CD8-positive, alpha-beta memory T cell (primary cell): ENCODE results near the gene GABRR3. TPM values are rescaled to one million over a fixed set of nuclear protein-coding genes. Genes with fewer than 3 reads are reported as not detected.

Source experiments
- CTCF ChIA-PET: fragments of 350-600 bp; sonication (Branson Sonifier 250); formaldehyde crosslinking; loops from one replicate; lab custom pipeline; 2021; ENCODE audit warnings: antibody characterized with exemption; lab: Charles Lee
- POLR2A ChIA-PET: fragments of 350-600 bp; sonication (Branson Sonifier 250); formaldehyde crosslinking; loops from one replicate; lab custom pipeline; 2021; ENCODE audit warnings: antibody characterized with exemption; lab: Charles Lee
- DNase-seq, 5 donors: peaks; one replicate each; pipeline versions ENCODE4 v3.0.0 to v3.0.0-alpha.2; 2020 to 2022; ENCODE audit warnings: mixed read lengths in 1 of 5
- H3K27ac ChIP-seq: one replicate; pipeline ENCODE4 v1.7.0; 2013; ENCODE audit warnings: low read depth, mild to moderate bottlenecking, low read length, moderate library complexity
- H3K27me3 ChIP-seq: 2 replicates; pipeline ENCODE4 v1.7.0; 2013; ENCODE audit warnings: low read length, mild to moderate bottlenecking; ENCODE audit not compliant: insufficient read depth, poor library complexity, severe bottlenecking
- H3K36me3 ChIP-seq: 2 replicates; pipeline ENCODE4 v1.7.0; 2013; ENCODE audit warnings: mild to moderate bottlenecking, low read length, moderate library complexity; ENCODE audit not compliant: insufficient read depth
- H3K4me1 ChIP-seq: 2 replicates; pipeline ENCODE4 v1.7.0; 2013; ENCODE audit warnings: mild to moderate bottlenecking, low read length, moderate library complexity; ENCODE audit not compliant: insufficient read depth
- H3K4me3 ChIP-seq: 2 replicates; pipeline ENCODE4 v1.7.0; 2013; ENCODE audit warnings: mild to moderate bottlenecking, low read length
- H3K9me3 ChIP-seq: 2 replicates; pipeline ENCODE4 v1.7.0; 2013; ENCODE audit warnings: mild to moderate bottlenecking, low read length
- H3K27ac Mint-ChIP-seq, 8 donors: one replicate each; pipeline ENCODE4 v1.8.0; 2020 to 2021; ENCODE audit warnings: mixed read lengths in 8 of 8, mild to moderate bottlenecking in 6 of 8, inconsistent platforms in 3 of 8, moderate library complexity in 3 of 8
- H3K27me3 Mint-ChIP-seq, 2 donors: one replicate each; pipeline ENCODE4 v1.8.0; 2020 to 2021; ENCODE audit warnings: mixed read lengths in 2 of 2, mild to moderate bottlenecking in 1 of 2, moderate library complexity in 1 of 2
- H3K36me3 Mint-ChIP-seq, 3 donors: one replicate each; pipeline ENCODE4 v1.8.0; 2020 to 2021; ENCODE audit warnings: mixed read lengths in 3 of 3, inconsistent platforms in 1 of 3, mild to moderate bottlenecking in 1 of 3
- H3K4me1 Mint-ChIP-seq, 3 donors: one replicate each; pipeline ENCODE4 v1.8.0; 2020 to 2021; ENCODE audit warnings: mixed read lengths in 3 of 3, inconsistent platforms in 1 of 3, mild to moderate bottlenecking in 1 of 3
- H3K4me3 Mint-ChIP-seq, 7 donors: one replicate each; pipeline ENCODE4 v1.8.0; 2020 to 2021; ENCODE audit warnings: mixed read lengths in 7 of 7, mild to moderate bottlenecking in 6 of 7, moderate library complexity in 4 of 7, inconsistent platforms in 2 of 7
- H3K9me3 Mint-ChIP-seq, 5 donors: one replicate each; pipeline ENCODE4 v1.8.0; 2020 to 2022; ENCODE audit warnings: mixed read lengths in 5 of 5, mild to moderate bottlenecking in 3 of 5, moderate library complexity in 2 of 5, inconsistent platforms in 1 of 5
- polyA plus RNA-seq: library from polyadenylated mRNA; unstranded; fragments of 300-500 nt; fragmentation: Illumina TruSeq; gene quantifications from one replicate; pipeline ENCODE4 v1.2.3, GENCODE V29; 2021
- total RNA-seq, 2 experiments: library from RNA; stranded (reverse); gene quantifications; one replicate each; pipeline ENCODE4 v1.2.3, GENCODE V29; 2021

The GABRR3 gene
- total and polyA plus RNA-seq, 3 experiments from 2014 or later, result not detected

DNA sequence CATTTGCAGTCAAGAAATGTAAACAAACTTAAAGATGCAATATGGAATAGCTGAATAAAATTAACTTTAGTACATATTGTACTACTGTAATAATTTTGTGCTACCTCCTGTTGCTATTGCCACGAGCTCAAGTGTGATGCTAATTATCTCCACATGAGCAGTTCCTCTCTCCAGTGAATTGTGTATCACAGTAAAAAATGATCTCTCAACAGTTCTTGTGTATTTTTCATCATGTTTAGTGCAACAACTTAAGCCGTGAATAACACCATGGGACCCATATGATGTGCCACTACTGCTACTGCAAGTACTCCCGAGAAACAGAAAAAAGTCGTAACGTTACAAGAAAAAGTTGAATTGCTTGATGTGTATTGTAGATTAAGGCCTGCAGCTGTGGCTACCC lies 75.2 kb downstream of the GABRR3 start:
- Mint-ChIP-seq H3K27me3 (no peaks in the 10 kb centered on the region), H3K4me1 (peaks cover 23 to 38% (median 35%) of the 10 kb centered on the region in 3 donors), H3K27ac (no peak overlapping the region), H3K36me3 (peaks cover 2 to 85% (median 25%) of the 10 kb centered on the region in 3 donors), H3K9me3 (peaks cover 0 to 2% (median 0%) of the 10 kb centered on the region in 5 donors), H3K4me3 (no peak overlapping the region)
- POLR2A ChIA-PET, result interaction anchor here (0.6 kb wide), 1 partner anchor 12 kb away, joined by 3 read pairs; no protein-coding TSS in a partner anchor
- Histone ChIP-seq H3K4me1 (peaks cover 3% of the 10 kb centered on the region), H3K36me3 (peaks cover 16% of the 10 kb centered on the region), H3K4me3 (no peak overlapping the region), H3K27ac (no peak overlapping the region), H3K9me3 (no peaks in the 10 kb centered on the region), H3K27me3 (no peaks in the 10 kb centered on the region)
- CTCF ChIA-PET, result no interaction called here
- DNase-seq, result no peak

GRCh38 chr3:97958796-97959195 lies 76.3 kb downstream of the GABRR3 start:
- Histone ChIP-seq H3K9me3 (no peaks in the 10 kb centered on the region), H3K27ac (no peak overlapping the region), H3K4me3 (no peak overlapping the region), H3K36me3 (peaks cover 23% of the 10 kb centered on the region), H3K4me1 (no peaks in the 10 kb centered on the region), H3K27me3 (no peaks in the 10 kb centered on the region)
- POLR2A ChIA-PET, result no interaction called here
- CTCF ChIA-PET, result interaction anchor here (1.0 kb wide), 1 partner anchor 12 kb away, joined by 3 read pairs; no protein-coding TSS in a partner anchor
- Mint-ChIP-seq H3K36me3 (peaks cover 0 to 87% (median 21%) of the 10 kb centered on the region in 3 donors), H3K4me1 (peaks cover 17 to 30% (median 28%) of the 10 kb centered on the region in 3 donors), H3K27ac (peak overlapping the region in 1 of 8 donors; percentile 32), H3K9me3 (peaks cover 0 to 2% (median 0%) of the 10 kb centered on the region in 5 donors), H3K27me3 (no peaks in the 10 kb centered on the region), H3K4me3 (no peak overlapping the region)
- no peak for DNase-seq

- Histone ChIP-seq H3K4me1 (no peaks in the 10 kb centered on the region), H3K9me3 (no peaks in the 10 kb centered on the region), H3K27ac (no peak overlapping the region), H3K4me3 (no peak overlapping the region), H3K36me3 (peaks cover 23% of the 10 kb centered on the region), H3K27me3 (no peaks in the 10 kb centered on the region)
- H3K4me1 Mint-ChIP-seq, result peaks cover 13 to 26% (median 24%) of the 10 kb centered on the region in 3 donors
- peaks cover 0 to 2% (median 0%) of the 10 kb centered on the region in 5 donors for H3K9me3 Mint-ChIP-seq
- H3K4me3 Mint-ChIP-seq, result no peak overlapping the region
- H3K27ac Mint-ChIP-seq, result no peak overlapping the region
- no peak for DNase-seq
- ChIA-PET POLR2A (no interaction called here), CTCF (interaction anchor here (1.0 kb wide), 1 partner anchor 13 kb away, joined by 3 read pairs; no protein-coding TSS in a partner anchor)
- no peaks in the 10 kb centered on the region for H3K27me3 Mint-ChIP-seq
- peaks cover 0 to 87% (median 19%) of the 10 kb centered on the region in 3 donors for H3K36me3 Mint-ChIP-seq
Measured at GRCh38 chr3:97958396-97958795, 76.7 kb downstream of the GABRR3 start.

DNA sequence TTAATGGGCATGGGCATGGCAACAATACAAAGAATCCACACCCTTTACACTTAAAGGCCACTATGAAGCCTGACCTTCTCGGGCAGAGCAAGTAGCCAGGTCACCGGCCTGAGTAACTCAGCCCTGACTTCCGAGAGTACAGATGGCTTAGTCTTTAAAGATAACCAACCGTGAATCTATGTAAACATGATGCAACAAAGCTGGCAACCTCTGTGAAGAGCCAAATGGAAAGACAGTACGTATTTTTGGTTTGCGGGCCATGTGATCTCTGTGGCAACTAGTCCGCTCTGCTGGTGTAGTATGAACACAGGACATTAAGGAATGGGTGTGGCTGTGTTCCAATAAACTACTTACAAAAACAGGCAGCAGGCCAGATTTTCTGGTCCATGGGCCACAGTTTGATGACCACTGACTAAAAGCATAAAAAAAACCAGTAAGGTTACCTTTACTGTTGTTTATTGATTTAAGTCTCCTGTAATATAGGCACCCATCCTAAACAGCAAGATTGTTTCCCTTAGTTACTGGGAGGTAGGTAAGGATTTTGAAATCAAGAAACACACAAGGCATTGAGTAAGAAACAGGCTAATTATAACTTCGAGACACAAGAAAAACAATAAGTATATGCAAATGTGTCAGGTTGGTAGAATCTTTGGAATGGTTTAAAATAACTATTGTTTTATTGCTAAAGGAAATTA lies 77.4 kb downstream of the GABRR3 start:
- H3K27ac ChIP-seq, result no peak overlapping the region
- DNase-seq, result no peak
- no peaks in the 10 kb centered on the region for H3K27me3 ChIP-seq
- H3K9me3 Mint-ChIP-seq, result peaks cover 0 to 2% (median 0%) of the 10 kb centered on the region in 5 donors
- peaks cover 27% of the 10 kb centered on the region for H3K36me3 ChIP-seq
- H3K4me3 ChIP-seq, result no peak overlapping the region
- no peaks in the 10 kb centered on the region for H3K9me3 ChIP-seq
- no peak overlapping the region for H3K27ac Mint-ChIP-seq
- CTCF ChIA-PET, result no interaction called here
- H3K36me3 Mint-ChIP-seq, result peaks cover 0 to 88% (median 21%) of the 10 kb centered on the region in 3 donors
- H3K4me1 Mint-ChIP-seq, result peaks cover 13 to 23% (median 17%) of the 10 kb centered on the region in 3 donors
- POLR2A ChIA-PET, result no interaction called here
- H3K4me1 ChIP-seq, result no peaks in the 10 kb centered on the region
- no peaks in the 10 kb centered on the region for H3K27me3 Mint-ChIP-seq
- H3K4me3 Mint-ChIP-seq, result no peak overlapping the region

- CTCF ChIA-PET, result no interaction called here
- no peak overlapping the region for H3K27ac ChIP-seq
- Mint-ChIP-seq H3K36me3 (peaks cover 0 to 88% (median 14%) of the 10 kb centered on the region in 3 donors), H3K27me3 (no peaks in the 10 kb centered on the region), H3K4me1 (peaks cover under 1 to 6% (median under 1%) of the 10 kb centered on the region in 3 donors), H3K27ac (no peak overlapping the region), H3K9me3 (no peaks in the 10 kb centered on the region), H3K4me3 (no peak overlapping the region)
- peaks cover 30% of the 10 kb centered on the region for H3K36me3 ChIP-seq
- no peaks in the 10 kb centered on the region for H3K4me1 ChIP-seq
- POLR2A ChIA-PET, result no interaction called here
- DNase-seq, result no peak
- no peak overlapping the region for H3K4me3 ChIP-seq
- H3K9me3 ChIP-seq, result no peaks in the 10 kb centered on the region
- no peaks in the 10 kb centered on the region for H3K27me3 ChIP-seq
Measured at GRCh38 chr3:97956051-97956450, 79.1 kb downstream of the GABRR3 start.

DNA sequence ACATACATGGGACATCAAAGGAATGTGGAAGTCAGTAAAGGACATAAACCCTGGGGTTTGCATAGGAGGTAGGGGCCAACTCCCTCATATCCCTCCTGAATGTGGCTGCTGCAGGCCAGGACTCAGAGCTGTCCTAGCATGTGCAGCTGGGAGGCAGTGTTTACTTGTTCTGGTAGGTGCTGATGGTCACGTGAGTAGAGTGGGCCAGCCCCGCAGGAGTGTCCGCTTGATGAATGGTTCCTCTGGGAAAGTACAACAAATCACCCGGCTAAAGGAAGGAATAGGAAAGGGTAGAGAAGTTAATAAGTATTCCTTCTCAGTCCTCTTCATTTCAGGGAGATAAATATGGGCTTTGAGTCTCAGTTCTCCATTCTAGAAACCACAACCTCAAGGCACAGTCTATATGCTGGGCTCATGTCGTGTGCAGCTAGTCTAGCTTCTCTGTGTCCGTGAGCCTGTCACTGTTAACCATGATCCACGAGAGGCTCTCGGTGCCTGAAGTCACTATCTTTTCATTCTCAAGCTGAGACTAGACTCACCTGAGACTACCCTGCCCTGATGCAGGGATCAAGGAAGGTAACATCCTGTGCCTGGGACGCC lies 80.8 kb downstream of the GABRR3 start:
- H3K27ac ChIP-seq, result no peak overlapping the region
- H3K36me3 ChIP-seq, result peaks cover 29% of the 10 kb centered on the region
- CTCF ChIA-PET, result interaction anchor here (0.7 to 1.5 kb wide), 3 partner anchors 12 to 69 kb away, joined by 3 read pairs; no protein-coding TSS in a partner anchor
- Mint-ChIP-seq H3K27me3 (no peaks in the 10 kb centered on the region), H3K36me3 (peaks cover under 1 to 89% (median 23%) of the 10 kb centered on the region in 3 donors), H3K4me1 (no peaks in the 10 kb centered on the region), H3K4me3 (no peak overlapping the region), H3K9me3 (no peaks in the 10 kb centered on the region), H3K27ac (no peak overlapping the region)
- no peak for DNase-seq
- POLR2A ChIA-PET, result interaction anchor here (0.9 kb wide), 1 partner anchor 10 kb away, joined by 3 read pairs; no protein-coding TSS in a partner anchor
- H3K27me3 ChIP-seq, result no peaks in the 10 kb centered on the region
- H3K4me1 ChIP-seq, result no peaks in the 10 kb centered on the region
- H3K9me3 ChIP-seq, result no peaks in the 10 kb centered on the region
- H3K4me3 ChIP-seq, result no peak overlapping the region

- Histone ChIP-seq H3K36me3 (peaks cover 29% of the 10 kb centered on the region), H3K27me3 (no peaks in the 10 kb centered on the region), H3K4me3 (no peak overlapping the region), H3K4me1 (no peaks in the 10 kb centered on the region), H3K27ac (no peak overlapping the region), H3K9me3 (no peaks in the 10 kb centered on the region)
- Mint-ChIP-seq H3K9me3 (no peaks in the 10 kb centered on the region), H3K27ac (no peak overlapping the region), H3K4me1 (no peaks in the 10 kb centered on the region), H3K36me3 (peaks cover 9 to 91% (median 31%) of the 10 kb centered on the region in 3 donors), H3K4me3 (no peak overlapping the region), H3K27me3 (no peaks in the 10 kb centered on the region)
- POLR2A ChIA-PET, result no interaction called here
- CTCF ChIA-PET, result no interaction called here
- DNase-seq, result no peak
Measured at GRCh38 chr3:97952872-97953271, 82.2 kb downstream of the GABRR3 start.

GRCh38 chr3:97952280-97952679 lies 82.8 kb downstream of the GABRR3 start:
- Histone ChIP-seq H3K9me3 (no peaks in the 10 kb centered on the region), H3K4me3 (no peak overlapping the region), H3K27ac (no peak overlapping the region), H3K4me1 (no peaks in the 10 kb centered on the region), H3K27me3 (no peaks in the 10 kb centered on the region), H3K36me3 (peaks cover 32% of the 10 kb centered on the region)
- no peak overlapping the region for H3K27ac Mint-ChIP-seq
- H3K4me1 Mint-ChIP-seq, result no peaks in the 10 kb centered on the region
- peaks cover 9 to 90% (median 31%) of the 10 kb centered on the region in 3 donors for H3K36me3 Mint-ChIP-seq
- no peak overlapping the region for H3K4me3 Mint-ChIP-seq
- POLR2A ChIA-PET, result no interaction called here
- no peak for DNase-seq
- H3K27me3 Mint-ChIP-seq, result no peaks in the 10 kb centered on the region
- CTCF ChIA-PET, result interaction anchor here (2.0 kb wide), 1 partner anchor 12 kb away, joined by 6 read pairs; no protein-coding TSS in a partner anchor
- H3K9me3 Mint-ChIP-seq, result no peaks in the 10 kb centered on the region
